Urinary bladder (tissue), 4 donors: ENCODE data around the gene COL19A1. TPM values are rescaled to one million over a fixed set of nuclear protein-coding genes. Genes with fewer than 3 reads are reported as not detected.

ENCODE experiments used
- DNase-seq: peaks from one replicate; pipeline ENCODE4 v3.0.0-alpha.2; 2015; ENCODE audit errors: extremely low spot score
- H3K27ac ChIP-seq: one replicate; pipeline ENCODE4 v1.5.1; 2013; ENCODE audit warnings: low read depth, mild to moderate bottlenecking, moderate library complexity
- H3K36me3 ChIP-seq: one replicate; pipeline ENCODE4 v1.6.1; 2013; ENCODE audit warnings: mild to moderate bottlenecking, moderate library complexity; ENCODE audit not compliant: insufficient read depth
- H3K4me1 ChIP-seq: one replicate; pipeline ENCODE4 v1.6.1; 2013; ENCODE audit warnings: mild to moderate bottlenecking, moderate library complexity; ENCODE audit not compliant: insufficient read depth
- H3K4me3 ChIP-seq: one replicate; pipeline ENCODE4 v1.5.1; 2013; ENCODE audit warnings: low read depth, low read length
- WGBS: extraction: QIAGEN DNeasy Blood & Tissue Kit; methylation state at CpG from one replicate; pipeline ENCODE4 v1.1.7; 2013; 5-methylcytosine and 5-hydroxymethylcytosine counted together
- polyA plus RNA-seq: library from polyadenylated mRNA; stranded (reverse); fragments of 200-250 nt; gene quantifications from one replicate; pipeline ENCODE4 v1.2.3, GENCODE V29; 2013
- total RNA-seq: library from RNA; depleted of rRNA; stranded (reverse); fragments of >200 nt; gene quantifications from one replicate; pipeline ENCODE4 v1.2.3, GENCODE V29; 2014
- donor health status: healthy with polysubstance abuse.
- donor health status: healthy.

Gene COL19A1
- total and polyA plus RNA-seq, 2 donors: 4.6 to 29.4 TPM

DNA sequence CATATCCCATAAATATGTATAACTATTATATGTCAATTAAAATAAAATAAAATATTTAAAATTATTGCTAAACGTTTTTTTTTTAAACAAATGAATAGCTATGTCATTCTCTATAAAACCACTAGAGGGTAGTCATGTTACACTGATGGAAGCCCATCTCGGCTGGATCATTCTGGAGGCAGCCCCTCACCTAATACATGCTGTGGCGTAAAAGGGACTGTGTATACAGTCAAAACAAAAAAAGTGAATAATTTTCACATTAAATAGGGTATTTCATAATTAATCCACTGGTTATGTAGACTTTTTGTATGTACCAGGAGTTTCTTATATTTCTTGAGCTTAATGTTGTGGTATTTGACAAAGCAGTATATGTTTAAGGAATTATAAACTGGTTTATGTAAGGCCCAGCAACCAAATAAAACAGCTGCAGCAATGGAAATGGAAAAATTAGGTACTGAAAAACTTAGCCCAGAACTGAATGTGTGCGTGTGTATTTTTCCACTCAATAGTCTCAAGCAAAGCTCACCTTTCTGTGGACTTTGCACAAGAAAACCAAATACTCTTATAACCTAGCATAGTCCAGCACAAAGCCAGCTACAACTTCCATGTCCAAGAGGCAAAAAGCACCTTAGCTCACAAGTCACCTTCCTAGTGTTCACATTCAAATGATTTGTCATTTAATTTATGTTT is 354.8 kb downstream of the COL19A1 start:
- Histone ChIP-seq H3K36me3 (no peaks in the 10 kb centered on the region), H3K27ac (no peak overlapping the region), H3K4me3 (no peak overlapping the region), H3K4me1 (no peaks in the 10 kb centered on the region)
- 21% methylated on average over 4 of the region's 4 CpGs for WGBS
- no peak for DNase-seq

DNA sequence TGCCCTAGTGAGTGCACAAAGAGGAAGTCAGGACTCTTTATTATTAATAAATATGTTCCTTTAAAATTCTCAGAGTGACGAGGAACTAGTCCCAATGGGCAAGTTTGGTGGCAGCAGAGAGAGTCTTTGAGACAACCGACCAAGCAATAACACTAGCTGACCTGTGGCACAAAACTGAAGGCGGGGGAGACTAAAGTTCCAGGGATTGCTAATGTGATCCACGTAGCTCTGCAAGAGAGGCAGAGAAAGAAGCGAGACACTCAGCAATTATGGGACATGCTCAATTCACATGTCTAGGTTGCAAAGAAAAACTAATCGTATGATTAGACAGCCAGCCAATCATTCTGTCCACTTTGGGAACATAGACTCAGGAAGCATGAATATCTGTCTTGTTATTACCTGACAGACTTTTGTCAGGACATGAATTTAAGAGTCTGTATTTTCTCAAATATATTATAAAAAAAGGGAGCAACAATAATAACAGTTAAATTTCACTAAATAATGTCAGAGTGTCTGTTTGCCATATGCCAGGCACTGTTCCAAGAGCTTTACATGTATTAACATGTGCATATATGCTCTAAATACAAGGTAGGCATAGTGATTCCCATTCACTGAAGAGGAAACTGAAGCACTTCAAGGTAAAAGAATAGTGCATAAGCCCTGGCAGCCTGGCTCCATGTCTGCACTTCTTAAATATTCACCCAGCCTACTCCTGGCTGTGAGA is 355.5 kb downstream of the COL19A1 start:
- H3K4me3 ChIP-seq: no peak overlapping the region
- H3K36me3 ChIP-seq: no peaks in the 10 kb centered on the region
- no peak for DNase-seq
- H3K4me1 ChIP-seq: no peaks in the 10 kb centered on the region
- WGBS: 66% methylated on average over 6 of the region's 6 CpGs
- H3K27ac ChIP-seq: no peak overlapping the region

DNA sequence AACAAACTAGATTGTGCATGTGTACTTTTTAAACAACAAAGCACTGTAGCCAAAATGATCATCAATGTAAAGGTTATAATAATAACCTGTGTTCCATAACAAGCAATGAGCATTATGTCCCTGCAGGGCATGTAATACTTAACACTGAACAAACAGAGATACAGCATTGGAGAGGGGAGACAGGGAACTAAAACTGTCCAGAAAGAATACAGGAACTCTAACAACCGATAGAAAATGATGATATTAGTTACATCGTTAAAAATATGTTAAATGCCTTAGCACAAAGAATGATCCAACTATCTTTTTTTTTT is 356.0 kb downstream of the COL19A1 start:
- no peak overlapping the region for H3K4me3 ChIP-seq
- 56% methylated on average over 2 of the region's 2 CpGs for WGBS

DNA sequence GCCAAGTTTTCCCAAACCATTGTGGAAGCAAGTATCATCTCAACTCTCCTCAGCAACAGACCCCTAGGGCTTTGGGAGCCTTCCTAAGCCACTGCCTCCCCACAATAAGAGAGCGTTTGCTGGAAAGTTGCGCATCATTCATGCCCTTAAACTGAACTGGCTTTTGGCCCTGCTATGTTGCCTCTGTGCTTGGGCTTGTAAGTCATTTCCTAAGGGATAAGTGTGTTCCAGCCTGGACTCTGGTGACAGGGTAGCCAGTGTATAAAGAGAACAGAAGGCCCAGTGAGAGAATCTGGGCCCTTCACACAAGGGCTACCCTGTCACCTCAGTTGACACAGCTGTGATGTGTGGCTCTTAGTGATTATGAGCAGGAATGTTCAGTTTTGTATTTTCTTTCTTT is 358.7 kb downstream of the COL19A1 start:
- no peak overlapping the region for H3K4me3 ChIP-seq
- no peaks in the 10 kb centered on the region for H3K4me1 ChIP-seq
- 80% methylated on average over 2 of the region's 2 CpGs for WGBS
- no peak overlapping the region for H3K27ac ChIP-seq
- H3K36me3 ChIP-seq: no peaks in the 10 kb centered on the region
- no peak for DNase-seq

More for the DNA sequence above, 356.0 kb downstream of the COL19A1 start:
- no peaks in the 10 kb centered on the region for H3K36me3 ChIP-seq
- no peak for DNase-seq
- no peak overlapping the region for H3K27ac ChIP-seq
- no peaks in the 10 kb centered on the region for H3K4me1 ChIP-seq

DNA sequence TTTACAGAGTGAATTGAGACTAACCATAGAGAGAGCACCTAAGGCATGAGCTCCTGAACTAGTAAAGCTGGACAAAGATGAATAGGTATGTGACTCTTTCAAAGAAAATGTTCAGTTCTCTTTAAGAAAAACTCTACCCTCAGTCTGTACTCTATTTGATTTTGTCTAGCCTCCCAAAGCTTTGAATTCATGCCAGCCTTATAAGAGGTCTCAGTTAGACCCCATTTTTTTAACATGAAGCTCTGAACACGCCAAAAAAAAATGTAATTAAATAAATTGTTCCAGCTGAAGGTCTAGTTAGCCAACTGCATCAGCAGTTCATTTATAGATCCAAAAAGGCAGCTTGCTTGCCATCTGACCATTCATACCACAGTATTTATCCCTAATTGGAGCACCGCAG is 365.0 kb downstream of the COL19A1 start:
- Histone ChIP-seq H3K4me3 (no peak overlapping the region), H3K27ac (no peak overlapping the region), H3K36me3 (no peaks in the 10 kb centered on the region), H3K4me1 (no peaks in the 10 kb centered on the region)
- 48% methylated on average over 2 of the region's 2 CpGs for WGBS
- DNase-seq: no peak

DNA sequence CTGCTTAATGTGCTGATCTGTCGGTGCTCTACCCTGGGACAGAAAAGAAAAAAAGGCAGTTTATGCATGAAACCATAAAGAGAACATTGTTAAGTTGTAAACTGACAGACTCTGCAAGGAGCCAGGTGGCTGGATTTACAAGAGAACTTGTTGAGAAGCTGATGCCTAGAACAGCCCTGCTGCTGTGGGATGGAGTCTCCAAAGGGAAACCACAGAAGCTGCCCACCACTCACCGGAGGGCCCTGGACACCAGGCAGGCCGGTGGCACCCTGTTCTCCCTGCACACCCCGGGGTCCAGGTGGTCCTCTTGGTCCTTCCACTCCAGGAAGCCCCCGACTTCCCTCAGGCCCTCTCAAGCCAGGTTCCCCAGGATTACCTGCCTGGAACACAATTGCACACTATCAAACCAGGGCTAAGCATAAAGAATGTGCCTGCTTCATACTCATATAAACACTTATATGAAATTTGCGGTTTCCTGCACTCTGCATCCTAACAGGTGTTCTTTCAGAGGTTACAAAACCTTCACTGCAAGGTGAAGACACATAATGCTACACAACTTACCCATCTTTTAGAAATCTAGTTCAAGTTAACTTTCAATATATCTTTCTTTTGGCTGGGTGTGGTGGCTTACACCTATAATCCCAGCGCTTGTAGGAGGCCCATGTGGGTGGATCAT is 368.3 kb downstream of the COL19A1 start:
- 84% methylated on average over 7 of the region's 7 CpGs for WGBS
- Histone ChIP-seq H3K27ac (no peak overlapping the region), H3K4me3 (no peak overlapping the region), H3K4me1 (no peaks in the 10 kb centered on the region), H3K36me3 (no peaks in the 10 kb centered on the region)
- DNase-seq: no peak

DNA sequence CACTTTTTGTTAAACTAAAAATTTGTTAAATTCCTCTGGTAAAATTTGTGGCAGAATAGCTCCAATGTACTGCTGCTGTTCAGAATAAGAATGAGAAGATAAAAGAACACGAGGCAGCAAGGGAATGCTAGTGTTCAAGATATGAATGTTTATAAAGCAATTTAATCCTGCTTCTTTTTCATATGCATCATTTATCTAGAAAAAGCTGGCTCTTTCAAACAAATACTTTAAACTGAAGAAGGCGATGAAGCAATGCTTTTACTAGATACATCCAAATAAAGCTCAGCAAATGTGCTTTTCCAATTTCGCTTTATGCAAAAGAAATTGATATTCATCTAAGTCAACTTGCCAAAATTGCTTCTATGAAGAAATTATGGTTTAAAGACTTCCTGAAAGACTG is 370.0 kb downstream of the COL19A1 start:
- WGBS: 31% methylated on average over 3 of the region's 3 CpGs
- H3K4me3 ChIP-seq: no peak overlapping the region
- no peaks in the 10 kb centered on the region for H3K4me1 ChIP-seq
- no peak overlapping the region for H3K27ac ChIP-seq
- DNase-seq: no peak
- H3K36me3 ChIP-seq: no peaks in the 10 kb centered on the region

DNA sequence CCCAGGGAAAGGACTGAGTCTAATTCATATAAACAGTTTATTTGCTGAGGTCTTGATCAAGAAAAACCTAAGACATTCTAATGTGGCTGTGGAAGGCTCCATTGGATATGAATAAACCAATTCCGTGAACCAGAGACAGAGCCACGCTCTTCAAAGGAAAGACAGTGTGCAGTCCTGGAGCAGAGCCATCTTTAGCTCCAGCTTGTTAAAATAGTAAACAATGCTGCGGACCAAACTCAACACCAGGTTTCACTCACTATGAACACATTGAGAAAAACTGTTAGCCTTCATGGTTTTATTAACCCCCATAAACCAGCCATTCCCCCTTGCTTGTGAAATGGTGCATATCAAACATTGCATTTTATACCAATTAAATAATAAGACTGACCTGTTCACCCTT is 374.7 kb downstream of the COL19A1 start:
- Histone ChIP-seq H3K36me3 (no peaks in the 10 kb centered on the region), H3K27ac (no peak overlapping the region), H3K4me1 (no peaks in the 10 kb centered on the region), H3K4me3 (no peak overlapping the region)
- 22% methylated on average over 3 of the region's 3 CpGs for WGBS
- no peak for DNase-seq

DNA sequence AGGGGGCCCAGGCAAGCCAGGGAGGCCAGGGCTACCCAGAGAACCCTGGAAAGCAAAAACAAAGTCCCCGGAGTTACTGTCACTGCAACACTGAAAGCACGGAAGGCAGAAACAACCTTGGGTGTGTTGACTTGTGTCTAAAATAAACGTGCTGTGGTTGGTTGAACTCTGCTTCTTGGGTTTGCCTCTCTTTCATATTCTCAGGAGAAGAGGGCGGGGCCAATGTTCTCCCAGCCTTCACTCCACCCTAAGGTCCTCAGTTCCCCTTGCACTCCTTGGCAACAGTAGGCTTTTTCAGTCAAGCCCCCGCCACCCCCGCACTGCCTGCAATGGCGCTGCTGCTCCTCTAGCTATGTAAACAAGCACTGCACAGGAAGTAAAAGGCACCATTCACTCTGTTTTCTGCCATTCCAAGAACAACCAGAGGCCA is 375.6 kb downstream of the COL19A1 start:
- Histone ChIP-seq H3K4me3 (no peak overlapping the region), H3K27ac (no peak overlapping the region), H3K36me3 (no peaks in the 10 kb centered on the region), H3K4me1 (no peaks in the 10 kb centered on the region)
- WGBS: 63% methylated on average over 7 of the region's 7 CpGs
- no peak for DNase-seq

DNA sequence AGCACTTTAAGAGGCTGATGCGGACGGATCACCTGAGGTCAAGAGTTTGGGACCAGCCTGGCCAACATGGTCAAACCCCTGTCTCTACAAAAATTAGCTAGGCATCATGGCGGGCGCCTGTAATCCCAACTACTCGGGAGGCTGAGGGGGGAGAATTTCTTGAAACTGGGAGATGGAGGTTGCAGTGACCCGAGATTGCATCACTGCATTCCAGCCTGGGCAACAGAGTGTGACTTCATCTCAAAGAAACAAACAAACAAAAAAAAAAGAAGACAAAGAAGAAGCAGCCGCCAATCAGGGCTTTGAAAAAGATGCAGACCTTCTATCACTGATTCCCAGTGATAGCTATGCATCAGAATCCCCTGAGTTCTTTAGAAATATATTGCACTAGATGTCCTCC is 379.8 kb downstream of the COL19A1 start:
- 97% methylated on average over 7 of the region's 7 CpGs for WGBS
- Histone ChIP-seq H3K4me1 (no peaks in the 10 kb centered on the region), H3K4me3 (no peak overlapping the region), H3K36me3 (no peaks in the 10 kb centered on the region), H3K27ac (no peak overlapping the region)
- no peak for DNase-seq

DNA sequence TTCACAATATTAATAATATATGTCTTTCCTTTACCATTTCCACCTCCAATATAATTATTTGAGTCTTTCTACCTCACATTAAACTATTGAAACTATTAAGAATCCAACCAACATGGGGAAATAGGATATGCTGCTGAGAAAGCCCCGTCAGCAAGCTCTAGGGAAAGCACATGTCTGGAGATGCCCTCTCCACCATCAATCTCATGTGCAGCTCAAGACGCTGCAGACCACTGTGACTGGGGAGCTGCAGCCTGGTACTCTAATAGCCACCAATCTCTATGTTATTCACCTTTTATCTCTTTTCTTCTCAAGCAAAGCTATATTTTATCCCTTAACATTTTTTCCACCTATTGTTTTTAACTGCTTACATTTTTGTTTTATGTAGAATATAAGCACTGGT is 386.2 kb downstream of the COL19A1 start:
- Histone ChIP-seq H3K36me3 (no peaks in the 10 kb centered on the region), H3K27ac (no peak overlapping the region), H3K4me1 (no peaks in the 10 kb centered on the region), H3K4me3 (no peak overlapping the region)
- 94% methylated on average over 2 of the region's 2 CpGs for WGBS
- DNase-seq: no peak

DNA sequence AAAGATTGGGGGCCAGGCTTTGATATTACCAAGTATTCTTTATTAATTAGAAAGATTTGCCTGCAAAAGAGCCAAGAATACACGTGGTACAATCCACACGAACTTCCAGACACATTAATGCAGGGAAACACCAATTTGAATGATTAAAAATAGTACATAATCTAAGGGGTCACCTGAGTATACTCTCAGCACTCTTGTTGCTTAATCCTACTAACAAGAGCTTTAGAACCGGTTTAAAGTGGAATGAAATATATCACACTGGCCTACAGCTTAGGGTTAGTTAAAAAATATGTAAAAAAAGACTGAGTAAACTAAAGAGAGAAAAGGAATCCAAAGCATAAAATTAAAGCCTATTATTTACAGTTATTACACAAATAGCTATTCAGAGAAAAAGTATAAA is 387.6 kb downstream of the COL19A1 start:
- Histone ChIP-seq H3K27ac (no peak overlapping the region), H3K4me1 (no peaks in the 10 kb centered on the region), H3K36me3 (no peaks in the 10 kb centered on the region), H3K4me3 (no peak overlapping the region)
- DNase-seq: no peak
- 62% methylated on average over 3 of the region's 3 CpGs for WGBS

DNA sequence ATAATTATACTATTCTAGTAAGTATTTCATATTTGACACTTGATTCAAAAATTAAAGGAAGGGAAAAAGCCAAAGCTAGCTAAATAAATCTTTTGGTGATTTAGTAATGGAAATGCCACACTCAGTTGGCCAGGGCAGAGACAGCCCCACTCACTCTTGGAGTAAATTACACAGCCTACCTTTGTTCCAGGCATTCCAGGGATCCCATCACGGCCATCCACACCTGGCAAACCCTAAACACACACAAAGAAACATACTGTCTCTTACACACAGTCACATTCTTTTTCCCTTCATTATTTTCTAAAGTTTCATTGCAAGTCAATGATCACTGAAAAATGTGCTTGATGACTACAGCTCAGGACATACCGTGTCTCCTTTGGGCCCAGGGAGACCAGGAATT is 388.4 kb downstream of the COL19A1 start:
- WGBS: 86% methylated on average over 2 of the region's 2 CpGs
- Histone ChIP-seq H3K27ac (no peak overlapping the region), H3K4me1 (no peaks in the 10 kb centered on the region), H3K4me3 (no peak overlapping the region), H3K36me3 (no peaks in the 10 kb centered on the region)
- no peak for DNase-seq

DNA sequence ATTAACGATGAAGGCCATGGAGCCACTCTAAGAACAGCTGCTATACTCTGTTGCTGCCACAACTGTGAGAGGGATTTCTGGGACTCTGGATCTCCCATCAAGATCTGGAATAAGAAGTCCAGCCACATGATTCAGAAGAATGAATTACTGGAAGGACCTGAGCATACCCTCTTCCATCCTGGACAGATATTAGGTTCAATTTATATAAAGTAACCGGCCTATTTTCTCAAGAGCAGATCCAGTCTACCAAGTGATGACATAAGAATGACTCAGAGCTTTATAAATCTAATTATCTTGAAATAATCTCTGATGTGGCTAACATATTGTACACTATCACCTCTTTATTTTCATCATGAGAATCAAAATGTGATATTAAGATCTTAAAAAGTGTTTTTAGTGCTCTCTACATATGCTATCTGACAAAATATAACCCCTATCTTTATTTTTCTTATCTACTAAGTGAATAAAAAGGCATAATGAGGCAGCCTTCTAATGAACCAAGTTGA is 391.5 kb downstream of the COL19A1 start:
- WGBS: 57% methylated on average over 2 of the region's 2 CpGs
- Histone ChIP-seq H3K27ac (no peak overlapping the region), H3K36me3 (no peaks in the 10 kb centered on the region), H3K4me1 (no peaks in the 10 kb centered on the region), H3K4me3 (no peak overlapping the region)
- DNase-seq: no peak
